H9 (cell line): ENCODE data around the gene OTOGL. TPM values are rescaled to one million over a fixed set of nuclear protein-coding genes. Genes with fewer than 3 reads are reported as not detected.
A peak's percentile ranks its signal among the peaks of the same experiment; 100 is the strongest.

Source experiments
- DNase-seq: peaks from one replicate; pipeline ENCODE4 v3.0.0-alpha.2; 2017
- H2AFZ ChIP-seq: one replicate; pipeline ENCODE4 v1.6.1; 2013; ENCODE audit warnings: mild to moderate bottlenecking, low read length, control low read depth, moderate library complexity
- H2AK5ac ChIP-seq: 2 replicates; pipeline ENCODE4 v1.6.1; 2013; ENCODE audit warnings: low read length, control low read depth, mixed read lengths; ENCODE audit not compliant: insufficient read length
- H2BK120ac ChIP-seq: one replicate; pipeline ENCODE4 v1.6.1; 2013; ENCODE audit warnings: low read depth, mild to moderate bottlenecking, low read length, control low read depth, inconsistent platforms; ENCODE audit not compliant: poor library complexity, severe bottlenecking
- H2BK12ac ChIP-seq: 2 replicates; pipeline ENCODE4 v1.6.1; 2013; ENCODE audit warnings: low read length, control low read depth, mixed read lengths, low read depth; ENCODE audit not compliant: insufficient read length
- H2BK15ac ChIP-seq: 2 replicates; pipeline ENCODE4 v1.6.1; 2013; ENCODE audit warnings: low read depth, low read length, control low read depth
- H2BK20ac ChIP-seq: one replicate; pipeline ENCODE4 v1.6.1; 2013; ENCODE audit warnings: low read depth, mild to moderate bottlenecking, low read length, control low read depth, inconsistent platforms; ENCODE audit not compliant: poor library complexity, severe bottlenecking
- H2BK5ac ChIP-seq: 2 replicates; pipeline ENCODE4 v1.6.1; 2013; ENCODE audit warnings: low read length, control low read depth, mixed read lengths; ENCODE audit not compliant: insufficient read length
- H3K14ac ChIP-seq: 2 replicates; pipeline ENCODE4 v1.6.1; 2013; ENCODE audit warnings: low read length, control low read depth; ENCODE audit not compliant: insufficient read depth
- H3K18ac ChIP-seq: 2 replicates; pipeline ENCODE4 v1.6.1; 2013; ENCODE audit warnings: low read depth, mild to moderate bottlenecking, mixed read lengths, low read length, control low read depth; ENCODE audit not compliant: insufficient read length
- H3K23ac ChIP-seq: 2 replicates; pipeline ENCODE4 v1.6.1; 2013; ENCODE audit warnings: low read length, control low read depth, mixed read lengths, low read depth; ENCODE audit not compliant: insufficient read length
- H3K23me2 ChIP-seq: 2 replicates; pipeline ENCODE4 v1.6.1; 2013; ENCODE audit warnings: low read depth, mild to moderate bottlenecking, mixed read lengths, low read length, control low read depth; ENCODE audit not compliant: insufficient read length, poor library complexity, severe bottlenecking
- H3K27ac ChIP-seq: 2 replicates; pipeline ENCODE4 v1.5.1; 2013; ENCODE audit warnings: low read length, control low read depth, mixed read lengths, low read depth; ENCODE audit not compliant: insufficient read length
- H3K27me3 ChIP-seq: 2 replicates; pipeline ENCODE4 v1.6.1; 2013; ENCODE audit warnings: low read length, control low read depth, inconsistent platforms; ENCODE audit not compliant: insufficient read depth
- H3K4ac ChIP-seq: 2 replicates; pipeline ENCODE4 v1.6.1; 2013; ENCODE audit warnings: low read depth, mild to moderate bottlenecking, control low read depth, inconsistent platforms, low read length, moderate library complexity
- H3K4me1 ChIP-seq: 2 replicates; pipeline ENCODE4 v1.6.1; 2013; ENCODE audit warnings: low read length, control low read depth, inconsistent platforms; ENCODE audit not compliant: insufficient read depth
- H3K4me2 ChIP-seq: 2 replicates; pipeline ENCODE4 v1.6.1; 2013; ENCODE audit warnings: low read length, control low read depth, mixed read lengths; ENCODE audit not compliant: insufficient read length, insufficient read depth
- H3K56ac ChIP-seq: 2 replicates; pipeline ENCODE4 v1.6.1; 2013; ENCODE audit warnings: low read depth, mild to moderate bottlenecking, mixed read lengths, low read length, control low read depth; ENCODE audit not compliant: insufficient read length
- H3K79me1 ChIP-seq: 2 replicates; pipeline ENCODE4 v1.6.1; 2013; ENCODE audit warnings: low read depth, mild to moderate bottlenecking, moderate library complexity, low read length, control low read depth, inconsistent platforms; ENCODE audit not compliant: insufficient read depth, poor library complexity, severe bottlenecking
- H3K79me2 ChIP-seq: 2 replicates; pipeline ENCODE4 v1.6.1; 2013; ENCODE audit warnings: low read length, control low read depth, inconsistent platforms; ENCODE audit not compliant: insufficient read depth
- H3K9ac ChIP-seq: 2 replicates; pipeline ENCODE4 v1.6.1; 2013; ENCODE audit warnings: low read length, control low read depth, mixed read lengths; ENCODE audit not compliant: insufficient read length; ENCODE audit errors: extremely low read depth
- H3K9me3 ChIP-seq: one replicate; pipeline ENCODE4 v1.6.1; 2013; ENCODE audit warnings: low read depth, low read length, inconsistent platforms; ENCODE audit not compliant: control insufficient read depth
- H3T11ph ChIP-seq: one replicate; pipeline ENCODE4 v1.6.1; 2013; ENCODE audit warnings: mild to moderate bottlenecking, low read length, control low read depth, inconsistent platforms
- H4K20me1 ChIP-seq: one replicate; pipeline ENCODE4 v1.6.1; 2013; ENCODE audit not compliant: control insufficient read depth, insufficient read length, insufficient read depth
- H4K5ac ChIP-seq: 2 replicates; pipeline ENCODE4 v1.6.1; 2013; ENCODE audit warnings: low read depth, mild to moderate bottlenecking, mixed read lengths, low read length, control low read depth; ENCODE audit not compliant: insufficient read length
- H4K8ac ChIP-seq: replicated peaks from 2 replicates; pipeline ENCODE4 v1.6.1; 2013; ENCODE audit warnings: low read length, control low read depth, mixed read lengths, low read depth; ENCODE audit not compliant: insufficient read length
- H4K91ac ChIP-seq: 2 replicates; pipeline ENCODE4 v1.6.1; 2013; ENCODE audit warnings: low read depth, mild to moderate bottlenecking, moderate library complexity, mixed read lengths, low read length, control low read depth; ENCODE audit not compliant: insufficient read length
- H3K27ac Mint-ChIP-seq, 3 experiments: 2 replicates in 2 of 3; 3 replicates in 1 of 3; pipeline ENCODE4 v1.8.0; 2020 to 2021; ENCODE audit warnings: mixed read lengths in 3 of 3, mild to moderate bottlenecking in 1 of 3, moderate library complexity in 1 of 3
- H3K27me3 Mint-ChIP-seq: 2 replicates; pipeline ENCODE4 v1.8.0; 2021; ENCODE audit warnings: low read depth, mild to moderate bottlenecking, moderate library complexity, mixed read lengths
- H3K36me3 Mint-ChIP-seq, 3 experiments: 2 replicates in 2 of 3; 3 replicates in 1 of 3; pipeline ENCODE4 v1.8.0; 2020 to 2021; ENCODE audit warnings: low read depth in 3 of 3, mixed read lengths in 3 of 3; ENCODE audit not compliant: insufficient read depth in 1 of 3
- H3K4me1 Mint-ChIP-seq, 2 experiments: 2 replicates each; pipeline ENCODE4 v1.8.0; 2020; ENCODE audit warnings: mixed read lengths in 2 of 2
- H3K4me3 Mint-ChIP-seq, 2 experiments: 2 replicates in 1 of 2; 3 replicates in 1 of 2; pipeline ENCODE4 v1.8.0; 2020 to 2021; ENCODE audit warnings: mild to moderate bottlenecking in 2 of 2, mixed read lengths in 2 of 2, moderate library complexity in 1 of 2
- H3K9me3 Mint-ChIP-seq, 2 experiments: 2 replicates in 1 of 2; 3 replicates in 1 of 2; pipeline ENCODE4 v1.8.0; 2020; ENCODE audit warnings: mild to moderate bottlenecking in 2 of 2, mixed read lengths in 2 of 2, moderate library complexity in 1 of 2
- WGBS: extraction: QIAGEN DNeasy Blood & Tissue Kit; methylation state at CpG from one replicate; pipeline ENCODE4 v1.1.7; 2013; ENCODE audit warnings: missing lambda C conversion rate, low lambda C conversion rate, mixed read lengths; ENCODE audit not compliant: insufficient read length; ENCODE audit errors: extremely low coverage; 5-methylcytosine and 5-hydroxymethylcytosine counted together
- total RNA-seq: library from RNA; stranded (reverse); gene quantifications from 2 replicates; pipeline ENCODE4 v1.2.1, GENCODE V29; 2021
- TF ChIP-seq, protein P1 (sequence below): fragments of 200-600 bp; sonication (generic); conservative IDR thresholded peaks from 3 replicates; pipeline ENCODE4 v1.8.0; 2021; ENCODE audit warnings: antibody characterized with exemption, mild to moderate bottlenecking

Gene OTOGL
- total RNA-seq, 1 experiment from 2014 or later, result 0.11 TPM

DNA sequence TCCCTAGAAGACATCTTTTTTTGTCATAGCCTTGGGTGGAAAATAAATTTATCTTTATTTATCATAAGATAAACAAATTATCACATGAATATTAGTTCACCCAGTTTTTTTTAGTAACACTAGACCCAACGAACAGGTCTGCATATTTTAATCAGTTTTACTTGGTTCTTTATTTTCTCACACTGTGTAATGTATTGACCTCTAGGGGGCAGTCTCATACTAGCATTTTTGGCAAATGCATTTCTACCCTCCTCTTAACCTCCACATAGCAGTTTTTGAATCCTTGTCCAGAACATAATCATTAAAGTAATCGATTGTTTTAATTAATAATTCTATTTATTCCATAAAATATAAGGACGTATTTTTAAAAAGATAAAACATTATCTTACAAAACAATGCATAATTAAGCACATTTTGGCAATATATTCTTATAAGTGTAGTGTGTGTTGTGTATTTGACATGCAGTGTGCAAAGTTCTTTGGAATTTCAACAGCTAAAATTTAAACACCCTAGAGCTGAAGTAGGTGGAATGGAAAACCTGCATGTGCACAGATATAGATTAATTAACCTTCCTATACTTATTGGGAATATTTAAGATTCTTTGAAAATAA lies 313.1 kb downstream of the OTOGL start:
- H2BK5ac ChIP-seq, result no peak overlapping the region
- H3K27me3 ChIP-seq, result no peaks in the 10 kb centered on the region
- no peaks in the 10 kb centered on the region for H3K79me2 ChIP-seq
- no peak overlapping the region for H3K9ac ChIP-seq
- Mint-ChIP-seq H3K9me3 (no peaks in the 10 kb centered on the region), H3K36me3 (no peaks in the 10 kb centered on the region), H3K27ac (no peak overlapping the region), H3K4me3 (no peak overlapping the region), H3K4me1 (peaks cover 0 to 4% of the 10 kb centered on the region in 2 experiments; a peak in 3 of 4 replicates), H3K27me3 (no peaks in the 10 kb centered on the region; the same call in 1 of the 2 replicates)
- H3K79me1 ChIP-seq, result no peaks in the 10 kb centered on the region
- H4K91ac ChIP-seq, result no peak overlapping the region
- no peak overlapping the region for H3T11ph ChIP-seq
- no peak overlapping the region for H2BK20ac ChIP-seq
- H2AFZ ChIP-seq, result no peak overlapping the region
- H3K9me3 ChIP-seq, result no peaks in the 10 kb centered on the region
- TF ChIP-seq, protein P1, sequence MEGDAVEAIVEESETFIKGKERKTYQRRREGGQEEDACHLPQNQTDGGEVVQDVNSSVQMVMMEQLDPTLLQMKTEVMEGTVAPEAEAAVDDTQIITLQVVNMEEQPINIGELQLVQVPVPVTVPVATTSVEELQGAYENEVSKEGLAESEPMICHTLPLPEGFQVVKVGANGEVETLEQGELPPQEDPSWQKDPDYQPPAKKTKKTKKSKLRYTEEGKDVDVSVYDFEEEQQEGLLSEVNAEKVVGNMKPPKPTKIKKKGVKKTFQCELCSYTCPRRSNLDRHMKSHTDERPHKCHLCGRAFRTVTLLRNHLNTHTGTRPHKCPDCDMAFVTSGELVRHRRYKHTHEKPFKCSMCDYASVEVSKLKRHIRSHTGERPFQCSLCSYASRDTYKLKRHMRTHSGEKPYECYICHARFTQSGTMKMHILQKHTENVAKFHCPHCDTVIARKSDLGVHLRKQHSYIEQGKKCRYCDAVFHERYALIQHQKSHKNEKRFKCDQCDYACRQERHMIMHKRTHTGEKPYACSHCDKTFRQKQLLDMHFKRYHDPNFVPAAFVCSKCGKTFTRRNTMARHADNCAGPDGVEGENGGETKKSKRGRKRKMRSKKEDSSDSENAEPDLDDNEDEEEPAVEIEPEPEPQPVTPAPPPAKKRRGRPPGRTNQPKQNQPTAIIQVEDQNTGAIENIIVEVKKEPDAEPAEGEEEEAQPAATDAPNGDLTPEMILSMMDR, result peak; percentile 89
- no peak overlapping the region for H2BK120ac ChIP-seq
- WGBS, result no CpG with 5 or more reads among the region's 3 CpGs
- H2BK15ac ChIP-seq, result no peak overlapping the region
- H3K27ac ChIP-seq, result no peak overlapping the region
- no peak overlapping the region for H3K4me2 ChIP-seq
- H3K23ac ChIP-seq, result no peak overlapping the region
- no peaks in the 10 kb centered on the region for H3K4me1 ChIP-seq
- H3K4ac ChIP-seq, result no peak overlapping the region
- no peaks in the 10 kb centered on the region for H3K23me2 ChIP-seq
- no peak overlapping the region for H3K56ac ChIP-seq
- no peak overlapping the region for H2AK5ac ChIP-seq
- DNase-seq, result no peak
- no peak overlapping the region for H4K5ac ChIP-seq
- H2BK12ac ChIP-seq, result no peak overlapping the region
- no peak overlapping the region for H3K18ac ChIP-seq
- H3K14ac ChIP-seq, result no peak overlapping the region
- no peak overlapping the region for H4K8ac ChIP-seq
- H4K20me1 ChIP-seq, result no peaks in the 10 kb centered on the region
